NCI-H510A treated with DMSO at 0.1 percent for 48 hours (cell line): ENCODE measurements around the gene RAC2.

Source experiments
- DNase-seq: peaks from one replicate; lab custom pipeline; 2025; lab: John Stamatoyannopoulos, UW

Gene RAC2

GRCh38 chr22:37221424-37222333 lies 22.4 kb downstream of the RAC2 start:
- no peak for DNase-seq

- DNase-seq: no peak
These were observed 23.5 kb downstream of the RAC2 start for GRCh38 chr22:37220543-37220981.

GRCh38 chr22:37219533-37219932 lies 24.5 kb downstream of the RAC2 start:
- no peak for DNase-seq

- no peak for DNase-seq
These were observed 25.2 kb downstream of the RAC2 start for GRCh38 chr22:37218771-37219411.

GRCh38 chr22:37218399-37218770 lies 25.7 kb downstream of the RAC2 start:
- DNase-seq: no peak

- DNase-seq: no peak
These were observed 28.2 kb downstream of the RAC2 start for GRCh38 chr22:37215890-37216289.

- DNase-seq: no peak
These were observed 29.4 kb downstream of the RAC2 start for GRCh38 chr22:37214731-37215030.

GRCh38 chr22:37213941-37214730 lies 29.9 kb downstream of the RAC2 start:
- no peak for DNase-seq

- no peak for DNase-seq
These were observed 30.7 kb downstream of the RAC2 start for GRCh38 chr22:37213218-37213855.

- DNase-seq: no peak
These were observed 31.7 kb downstream of the RAC2 start, which contains the start of gene SSTR3 for GRCh38 chr22:37212174-37212906. TSS of gene SSTR3 (minus strand) at chr22:37212477. CDS start at chr22:37207803, 4,674 bp downstream.

- no peak for DNase-seq
These were observed 32.2 kb downstream of the RAC2 start for GRCh38 chr22:37211866-37212173.

- DNase-seq: no peak
These were observed 32.8 kb downstream of the RAC2 start for GRCh38 chr22:37211075-37211865.

GRCh38 chr22:37210041-37210803 lies 33.8 kb downstream of the RAC2 start:
- no peak for DNase-seq

GRCh38 chr22:37209140-37209845 lies 34.8 kb downstream of the RAC2 start:
- no peak for DNase-seq

- DNase-seq: no peak
These were observed 35.5 kb downstream of the RAC2 start for GRCh38 chr22:37208401-37209139.

GRCh38 chr22:37207981-37208380 lies 36.1 kb downstream of the RAC2 start:
- DNase-seq: no peak

- no peak for DNase-seq
These were observed 36.9 kb downstream of the RAC2 start for GRCh38 chr22:37206841-37207821.
